Cortex of kidney (tissue), 1 donor: ENCODE results near the gene PJA2.

Experiments
- DNase-seq: peaks from one replicate; lab custom pipeline; 2025; lab: John Stamatoyannopoulos, UW

Gene PJA2

DNA sequence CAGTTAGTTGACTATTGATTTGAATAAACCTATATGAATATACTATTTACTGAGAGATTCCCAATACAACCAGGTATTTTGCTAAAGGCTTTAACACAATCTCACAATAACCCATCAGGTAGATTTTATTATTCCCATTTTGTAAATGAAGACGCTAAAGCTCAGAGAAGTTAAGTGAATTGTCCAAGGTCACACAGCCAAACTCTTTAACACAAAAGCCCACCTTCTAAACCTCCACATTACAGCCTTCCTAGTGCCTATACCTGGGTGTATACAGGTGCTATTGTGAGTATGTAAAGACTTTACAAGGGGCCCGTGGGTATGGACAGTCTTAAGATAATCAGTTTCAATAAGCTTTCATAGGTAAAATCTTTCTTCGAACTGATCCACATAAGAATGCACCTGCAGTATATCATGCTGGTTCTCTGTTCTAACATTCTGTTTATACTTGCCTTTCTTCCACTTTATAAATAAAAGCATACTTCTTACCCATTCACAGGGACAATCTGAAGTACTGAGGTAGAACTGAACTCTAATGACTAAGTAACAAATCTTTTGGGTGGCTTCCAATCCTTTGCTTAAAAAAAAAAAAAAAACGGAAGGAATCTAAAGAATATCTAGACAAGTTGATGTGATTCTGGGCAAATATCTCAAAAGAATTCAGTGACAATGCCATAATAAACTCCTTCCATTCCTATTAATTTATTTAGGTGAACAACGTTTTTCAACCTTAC, 59.1 kb downstream of the PJA2 start:
- no peak for DNase-seq

DNA sequence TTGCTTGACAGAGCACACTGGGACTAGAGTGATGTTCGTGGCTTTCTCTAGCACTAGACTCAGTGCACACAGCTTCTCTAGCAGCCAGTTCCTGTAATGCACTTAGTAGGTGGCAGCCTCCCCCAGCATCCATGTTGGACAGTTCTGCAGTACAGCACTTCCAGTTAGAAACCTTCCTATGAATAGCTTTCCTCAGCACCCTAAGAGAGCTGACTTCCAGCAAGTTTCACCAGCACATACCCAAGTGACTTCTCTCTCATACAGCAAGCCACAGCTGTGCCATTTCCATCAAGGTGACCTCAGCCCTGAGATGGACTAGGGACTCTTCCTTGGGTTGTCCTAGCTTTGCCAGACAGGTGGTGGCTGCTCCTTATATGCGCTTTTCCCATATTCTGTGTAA, 60.4 kb downstream of the PJA2 start:
- DNase-seq = no peak

DNA sequence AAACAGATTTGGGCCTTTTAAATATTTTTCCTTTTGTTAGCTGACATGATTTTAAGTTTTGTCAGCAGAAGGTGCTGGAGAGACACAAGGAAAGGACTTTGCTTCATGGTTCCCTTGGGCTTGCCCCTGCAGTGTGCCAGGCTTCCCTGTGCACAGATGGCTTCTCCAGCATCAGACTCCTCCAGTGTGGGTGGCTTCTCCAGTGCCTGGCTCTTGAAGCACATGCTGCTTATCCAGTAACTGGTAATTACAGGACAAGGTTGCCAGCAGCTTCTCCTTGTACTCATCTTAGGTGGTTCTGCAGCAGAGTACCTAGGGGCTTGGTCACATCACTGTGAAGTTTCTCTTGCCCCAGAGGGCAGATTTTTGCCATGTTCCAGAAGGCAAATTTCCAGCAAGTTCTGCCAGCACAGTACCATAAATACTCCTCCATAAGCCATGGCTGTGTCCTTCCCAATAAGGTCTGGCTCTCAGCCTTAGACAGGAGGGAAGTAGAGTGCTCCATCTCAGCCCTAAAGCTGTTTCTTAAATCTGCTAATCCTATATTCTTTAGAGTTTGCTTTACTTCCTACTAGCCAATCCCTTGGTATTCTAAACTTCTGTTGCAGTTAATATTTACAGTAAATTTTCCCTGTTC, 62.4 kb downstream of the PJA2 start:
- DNase-seq = no peak

DNA sequence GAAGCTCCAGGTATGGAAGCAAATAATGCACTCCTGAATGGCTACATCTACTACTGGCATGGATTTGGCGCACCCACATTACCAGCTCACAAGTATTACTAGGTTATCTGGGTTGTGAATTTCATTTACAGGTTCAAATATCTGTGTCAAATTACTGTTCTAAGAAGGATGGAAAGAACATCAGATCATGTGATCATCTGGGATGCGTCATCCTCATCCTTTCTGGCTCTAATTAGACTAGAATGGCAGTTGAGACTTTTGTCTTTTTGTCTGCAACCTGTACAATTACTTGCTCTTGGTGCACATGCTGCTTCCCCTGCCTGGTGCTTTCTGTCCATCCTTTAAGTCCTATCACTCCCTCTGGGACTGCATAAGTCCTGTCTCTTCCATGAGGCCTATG, 64.1 kb downstream of the PJA2 start:
- DNase-seq = no peak

DNA sequence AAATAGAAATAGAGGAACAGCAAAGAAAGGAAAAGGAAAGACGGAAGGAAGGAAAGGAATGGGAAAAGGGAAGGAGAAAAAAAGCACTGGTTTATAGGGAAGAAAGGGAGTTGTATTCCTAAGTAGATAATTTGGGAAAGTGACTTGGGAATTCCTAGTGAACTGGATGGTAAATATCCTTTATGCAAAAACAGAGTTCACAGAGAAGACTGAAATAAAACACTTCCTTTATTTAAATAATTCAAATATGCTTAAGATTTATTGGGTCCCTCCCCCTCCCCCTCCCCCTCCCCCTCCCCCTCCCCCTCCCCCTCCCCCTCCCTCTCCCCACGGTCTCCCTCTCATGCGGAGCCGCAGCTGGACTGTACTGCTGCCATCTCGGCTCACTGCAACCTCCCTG, 69.4 kb downstream of the PJA2 start:
- no peak for DNase-seq

DNA sequence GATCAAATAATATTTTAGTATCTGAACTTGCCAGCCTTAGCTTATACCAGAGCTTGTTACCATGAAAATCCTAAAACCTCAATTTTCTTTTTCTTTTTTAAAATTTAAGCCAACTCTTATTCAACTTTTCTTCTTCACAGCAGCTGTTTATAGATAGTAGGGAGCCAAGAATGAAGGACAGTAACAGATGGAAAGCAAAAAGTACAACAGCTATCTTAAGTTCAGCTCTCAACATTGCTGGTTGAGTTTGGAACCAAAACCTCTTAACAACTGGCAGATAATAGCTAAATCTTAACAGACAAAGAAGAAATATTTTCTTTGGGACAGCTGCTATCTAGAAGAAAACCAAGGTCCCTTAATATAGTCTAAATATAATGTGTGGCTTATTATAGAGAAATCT, 74.7 kb downstream of the PJA2 start:
- DNase-seq = no peak

DNA sequence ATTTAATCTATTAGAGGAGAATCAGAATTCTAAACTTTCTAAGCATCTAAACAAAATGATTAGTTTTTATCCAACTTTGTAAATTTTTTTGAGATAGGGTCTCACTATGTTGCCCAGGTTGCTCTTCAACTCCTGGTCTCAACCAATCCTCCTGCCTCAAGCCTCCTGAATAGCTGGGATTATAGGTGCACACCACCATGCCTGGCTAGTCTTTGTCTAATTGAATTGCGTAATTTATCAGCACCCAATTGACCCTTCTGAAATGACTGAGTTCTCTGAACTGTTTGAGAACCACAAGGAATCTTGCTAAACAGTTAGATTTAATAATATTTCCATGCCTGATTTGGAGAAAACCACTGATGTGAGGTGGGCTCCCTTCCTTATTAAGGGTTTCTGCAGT, 75.7 kb downstream of the PJA2 start:
- no peak for DNase-seq

DNA sequence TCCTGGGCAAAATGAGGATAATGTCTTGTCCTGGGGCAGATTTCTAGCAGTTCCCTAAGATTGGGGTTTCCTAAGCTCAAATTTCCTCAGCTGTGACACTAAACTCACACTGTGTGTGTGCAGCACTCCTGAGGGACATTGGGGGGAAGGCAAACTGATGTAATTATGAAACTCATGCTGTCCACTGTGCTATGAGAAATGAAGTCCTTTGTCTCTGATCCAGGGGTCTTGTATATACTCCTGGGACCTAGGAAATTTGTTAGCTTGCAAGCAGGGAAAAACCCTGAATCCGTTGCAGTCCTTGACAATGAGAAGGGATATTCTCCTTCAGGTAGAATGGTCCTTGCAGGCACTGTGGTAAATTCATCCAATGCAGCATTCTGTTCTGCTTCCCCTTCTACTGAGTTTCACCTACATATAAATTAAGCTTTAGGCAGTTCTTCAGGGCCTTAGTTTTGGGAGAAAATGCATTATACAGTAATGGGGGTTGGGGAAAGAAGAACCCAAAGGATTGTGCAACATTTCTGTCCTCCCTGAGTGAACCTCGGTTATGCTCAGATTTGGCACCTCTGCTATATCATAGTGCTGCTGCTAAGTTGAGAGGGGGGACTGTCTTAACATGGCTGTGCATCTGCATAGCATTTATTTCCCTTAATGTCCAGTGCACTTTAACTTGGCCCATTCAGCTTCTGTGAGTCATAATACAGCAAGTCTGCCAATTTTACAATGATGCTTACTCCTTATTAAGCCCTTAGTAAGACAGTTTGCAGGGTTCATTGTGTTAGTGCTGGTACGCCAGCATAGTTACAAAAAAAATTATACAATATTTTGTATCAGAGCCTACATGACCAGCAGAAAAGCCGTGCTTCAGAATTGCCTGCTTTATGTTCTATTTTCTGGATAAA, 80.2 kb downstream of the PJA2 start:
- DNase-seq = no peak

DNA sequence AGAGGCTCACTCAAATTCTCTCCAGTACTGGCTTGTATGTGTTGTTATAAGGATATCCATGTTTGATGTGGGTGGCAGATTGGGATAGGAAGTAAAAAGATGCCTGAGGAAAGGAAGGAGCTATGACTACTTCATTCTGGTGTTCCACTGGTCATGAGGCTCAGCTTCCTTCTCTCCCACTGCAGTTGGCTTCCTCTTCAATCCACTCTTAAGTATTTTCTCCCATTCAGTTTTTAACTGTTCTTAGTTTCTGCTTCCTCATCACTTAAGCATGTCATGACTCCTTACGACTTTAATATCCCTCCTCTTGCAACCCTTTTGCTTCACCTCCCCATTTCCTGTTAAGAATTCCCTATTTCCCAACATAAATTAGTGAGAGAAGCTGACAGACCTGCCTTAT, 81.1 kb downstream of the PJA2 start:
- no peak for DNase-seq

DNA sequence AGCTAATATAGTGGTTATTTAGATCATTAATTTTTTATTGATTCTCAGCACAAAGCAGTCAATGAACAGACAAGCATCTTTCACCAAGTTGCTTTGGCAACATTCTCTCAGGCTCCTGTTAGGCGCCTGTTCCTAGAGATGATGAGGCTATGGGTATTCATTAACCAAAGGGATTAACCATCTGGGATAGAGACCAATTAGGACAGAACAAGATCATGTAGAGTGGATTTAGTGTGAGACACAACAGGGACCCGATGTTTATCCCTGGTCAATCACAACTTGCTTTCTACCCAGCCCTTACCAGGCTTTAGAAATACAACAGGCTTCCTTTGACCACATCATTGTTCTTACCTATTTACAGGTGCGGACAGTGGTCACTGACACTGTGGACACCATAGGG, 82.2 kb downstream of the PJA2 start:
- DNase-seq = no peak

DNA sequence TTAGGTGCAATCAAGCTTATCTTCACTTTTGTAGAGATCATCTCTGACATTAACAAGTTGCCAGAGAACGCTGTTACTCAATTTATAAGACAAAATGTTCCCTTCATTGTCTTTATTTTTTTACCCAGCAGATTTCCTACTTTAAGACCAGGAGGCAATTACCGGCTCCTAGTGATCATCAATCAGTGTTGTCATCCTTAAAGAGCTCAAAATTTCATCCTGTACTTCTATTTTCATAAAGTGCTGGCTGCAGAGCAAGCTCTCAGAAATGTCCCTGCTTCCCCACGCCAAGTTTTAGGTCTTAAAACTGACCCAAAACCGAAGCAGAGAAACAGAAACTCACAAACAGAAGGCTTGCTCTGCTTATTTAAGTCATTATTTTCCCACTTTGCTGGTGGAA, 82.9 kb downstream of the PJA2 start:
- DNase-seq = no peak

DNA sequence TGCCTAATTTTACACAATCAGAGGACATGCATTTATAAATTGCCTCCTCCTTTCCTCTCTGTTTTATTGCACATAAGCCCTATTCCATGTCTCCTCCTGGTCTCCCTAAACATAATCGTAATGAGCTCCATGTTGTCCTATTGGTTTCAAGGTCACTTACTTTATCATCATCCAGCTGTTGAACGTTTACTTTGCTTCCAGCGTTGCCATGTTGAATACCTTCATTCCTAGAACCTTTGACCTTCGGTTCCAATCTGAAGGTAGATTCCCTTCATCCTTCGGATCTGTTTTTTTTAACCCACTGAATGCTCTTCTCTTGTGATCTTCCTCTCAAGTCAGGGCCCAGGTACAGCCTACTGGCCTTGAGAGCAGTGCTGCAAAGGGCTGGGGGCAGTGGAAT, 84.3 kb downstream of the PJA2 start:
- DNase-seq = no peak

DNA sequence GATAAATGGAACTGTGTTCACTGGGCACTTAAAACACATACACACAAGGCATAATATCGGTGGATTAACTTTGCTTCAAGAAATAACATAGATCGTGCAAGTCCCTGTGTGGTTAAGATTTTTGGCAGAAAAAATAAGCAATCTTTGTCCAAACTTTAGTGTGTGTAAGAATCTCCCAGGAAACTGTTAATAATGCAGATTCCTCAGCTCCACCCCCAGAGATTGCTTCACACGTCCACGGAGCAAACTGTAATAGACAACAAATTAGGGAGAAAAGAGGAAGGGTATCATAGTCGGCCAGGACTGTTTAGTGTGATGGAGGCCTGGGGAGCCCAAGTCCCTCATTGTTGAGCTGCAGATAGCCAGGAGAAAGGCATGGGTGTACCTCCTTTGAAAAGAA, 84.8 kb downstream of the PJA2 start:
- no peak for DNase-seq

DNA sequence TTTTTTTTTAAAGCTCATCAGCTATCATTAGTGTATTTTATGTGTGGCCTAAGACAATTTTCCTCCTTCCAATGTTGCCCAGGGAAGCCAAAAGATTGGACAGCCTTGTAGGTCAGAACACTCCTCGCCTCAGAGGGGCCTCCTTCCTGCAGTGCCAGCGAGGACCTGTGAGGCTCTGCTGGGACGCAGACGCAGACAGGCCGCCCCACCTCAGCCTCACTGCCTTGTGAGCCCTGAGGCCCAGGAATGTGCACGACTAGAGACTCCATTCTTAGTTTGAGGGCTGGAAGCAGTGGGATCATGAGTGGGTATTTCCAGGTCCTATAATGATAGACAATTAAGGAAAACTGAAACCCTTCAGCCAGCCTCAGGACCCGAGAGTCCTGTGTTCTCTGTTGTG, 85.4 kb downstream of the PJA2 start:
- DNase-seq = no peak

DNA sequence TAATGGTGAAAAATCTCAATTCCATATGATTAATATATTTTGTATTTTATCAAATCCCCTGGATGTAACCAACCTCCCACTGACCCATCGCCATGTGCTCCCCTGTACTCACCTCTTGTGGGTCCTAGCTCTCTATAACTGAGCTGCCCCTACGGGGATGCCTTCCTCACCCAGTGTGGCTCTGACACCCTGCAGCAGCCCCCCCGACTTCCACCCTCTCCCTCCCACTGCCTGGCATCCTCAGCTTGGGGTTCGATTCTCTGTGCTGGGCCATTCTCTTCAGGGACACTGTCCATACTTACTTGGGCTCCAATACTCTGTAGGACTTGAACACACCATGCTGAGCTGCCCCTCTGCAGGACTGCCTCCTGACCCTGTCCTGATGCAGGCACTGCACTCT, 87.1 kb downstream of the PJA2 start:
- no peak for DNase-seq

DNA sequence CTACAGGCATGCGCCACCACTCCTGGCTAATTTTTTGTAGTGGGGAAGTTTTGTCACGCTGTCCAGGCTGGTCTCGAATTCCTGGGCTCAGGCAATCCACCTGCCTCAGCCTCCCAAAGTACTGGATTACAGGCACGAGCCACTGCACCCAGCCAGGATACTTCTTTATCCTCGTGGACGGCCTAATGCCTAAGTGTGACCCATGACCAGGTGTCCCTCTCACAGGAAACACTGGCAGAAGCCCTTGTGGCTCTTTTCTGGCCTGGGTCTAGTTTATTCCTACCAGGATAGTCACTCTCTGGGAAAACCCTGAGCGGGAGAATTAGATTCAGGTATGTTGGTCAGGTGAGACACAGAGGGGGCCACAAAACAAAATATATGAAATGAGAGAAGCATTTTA, 90.4 kb downstream of the PJA2 start:
- DNase-seq = no peak

DNA sequence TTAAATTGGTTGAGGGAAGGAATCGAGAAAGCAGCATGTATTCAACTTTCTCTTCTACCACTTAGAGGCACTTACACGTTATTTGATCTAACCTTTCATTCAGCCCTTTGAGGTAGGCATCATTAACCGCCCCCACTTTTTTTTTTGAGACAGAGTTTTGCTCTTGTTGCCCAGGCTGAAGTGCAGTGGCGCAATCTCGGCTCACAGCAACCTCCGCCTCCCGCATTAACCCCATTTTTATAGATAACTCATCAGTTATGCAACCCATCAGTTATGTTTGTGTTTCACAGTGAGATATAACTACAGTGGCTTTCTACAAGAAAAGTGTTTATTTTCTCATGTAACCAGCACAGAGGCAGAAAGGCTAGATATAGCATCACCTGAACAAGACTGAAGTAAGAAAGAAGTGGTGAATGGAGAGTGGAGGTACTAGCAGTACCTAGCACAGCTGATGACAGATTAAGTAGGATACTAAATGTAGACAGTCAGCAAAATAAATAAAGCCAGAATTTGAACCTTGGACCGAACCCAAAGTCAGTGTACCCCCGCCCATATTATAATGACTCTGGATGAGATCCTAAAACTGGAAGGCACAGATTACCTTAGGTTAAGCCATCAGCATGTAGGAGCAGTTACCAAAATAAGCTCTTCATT, 91.2 kb downstream of the PJA2 start:
- no peak for DNase-seq

DNA sequence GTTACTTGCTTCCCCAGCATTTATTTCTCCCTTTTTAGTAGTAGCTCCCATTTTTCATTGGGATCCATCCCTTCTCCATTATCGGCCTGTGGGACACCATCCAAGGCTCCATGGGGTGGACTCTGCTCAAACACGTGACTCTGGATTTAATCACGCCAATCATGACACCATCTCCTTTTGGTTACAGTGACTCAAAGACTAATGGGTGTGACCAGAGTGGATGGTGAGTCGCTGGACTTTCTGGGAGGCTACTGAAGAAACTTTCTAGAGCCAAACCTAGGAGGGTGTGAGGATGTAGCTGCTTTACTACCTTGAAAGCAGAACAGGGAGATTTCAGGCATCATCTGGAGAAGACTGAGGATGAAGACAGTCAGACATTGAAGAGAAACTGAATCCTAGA, 93.1 kb downstream of the PJA2 start:
- DNase-seq = no peak

DNA sequence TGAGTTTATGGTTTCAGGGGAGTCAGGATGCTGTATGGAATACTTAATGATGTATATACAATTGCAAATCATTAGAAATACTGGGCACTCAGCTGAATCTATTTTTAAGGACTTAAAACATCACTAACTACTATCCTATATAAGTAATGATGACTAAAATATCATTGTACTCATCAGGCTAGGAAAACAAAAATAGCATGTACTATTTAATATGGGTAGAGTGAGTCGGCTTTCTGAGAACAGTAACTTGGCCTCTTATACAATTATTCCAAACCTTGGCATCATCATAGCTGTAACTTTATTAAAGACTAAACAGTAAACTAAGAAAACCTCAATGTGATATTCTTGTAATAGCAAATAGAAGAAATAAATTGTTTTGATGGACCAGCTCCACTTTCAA, 94.5 kb downstream of the PJA2 start:
- no peak for DNase-seq

DNA sequence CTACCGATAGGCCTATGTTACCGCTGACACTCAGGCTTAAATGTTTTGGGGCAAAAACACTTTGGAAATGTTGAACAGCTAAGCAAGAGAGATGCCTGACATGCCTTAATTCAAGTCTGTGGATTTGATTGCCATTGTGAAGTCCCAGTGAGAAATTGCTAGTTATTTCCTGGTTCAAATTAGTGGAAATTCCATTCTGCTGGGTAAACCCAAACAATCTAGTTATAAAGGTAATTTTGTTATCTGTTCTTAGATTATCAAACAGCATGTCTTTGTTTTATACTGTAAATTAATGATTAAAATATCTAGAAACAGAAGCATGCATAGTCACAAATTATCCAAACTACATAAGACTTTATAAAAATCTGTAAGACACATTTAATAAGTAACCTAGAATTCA, 96.6 kb downstream of the PJA2 start:
- no peak for DNase-seq

DNA sequence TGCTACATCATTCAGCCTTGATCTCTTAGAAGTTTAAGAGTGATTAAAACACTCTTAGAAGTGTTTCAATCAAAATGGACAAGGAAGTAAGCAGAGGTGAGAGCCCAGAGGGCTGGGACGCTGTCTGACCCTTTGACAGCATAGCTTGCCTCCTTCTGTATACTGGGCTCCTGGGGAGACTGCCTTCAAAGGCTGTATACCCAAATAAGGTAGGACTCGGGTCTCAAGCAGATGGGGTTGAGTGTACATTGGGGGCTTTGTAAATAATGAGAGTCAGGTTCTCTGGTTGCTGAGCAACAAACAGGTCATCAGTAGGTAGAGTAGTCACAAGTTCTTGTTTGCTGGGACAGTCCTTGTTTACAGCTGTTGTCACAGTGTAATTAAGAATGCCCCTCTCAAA, 97.1 kb downstream of the PJA2 start:
- no peak for DNase-seq

DNA sequence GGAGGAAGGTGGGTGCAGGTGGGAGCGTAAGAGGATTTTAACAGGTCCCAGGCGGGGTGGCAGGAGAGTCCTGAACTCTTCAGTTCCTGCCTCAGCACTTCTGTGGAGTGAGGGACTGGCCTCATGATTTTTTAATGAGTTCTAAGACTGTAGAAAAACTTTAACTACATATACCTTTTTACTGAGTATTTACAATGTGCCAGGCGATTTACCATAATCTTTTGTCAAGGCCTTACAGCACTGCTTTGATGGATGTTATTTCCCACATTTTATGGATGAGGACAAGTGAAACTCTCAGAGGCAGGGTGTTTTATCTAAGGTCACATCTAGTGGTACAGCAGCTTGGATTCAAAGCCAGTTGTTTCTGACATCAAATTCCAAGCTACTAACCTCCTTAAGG, 99.5 kb downstream of the PJA2 start:
- no peak for DNase-seq
